Measurements from ENCODE around the gene ATP2C2. TPM values are rescaled to one million over a fixed set of nuclear protein-coding genes. Genes with fewer than 3 reads are reported as not detected.

ATP2C2 gene
- total RNA-seq, 1 experiment from 2014 or later = 26.0 TPM

DNA sequence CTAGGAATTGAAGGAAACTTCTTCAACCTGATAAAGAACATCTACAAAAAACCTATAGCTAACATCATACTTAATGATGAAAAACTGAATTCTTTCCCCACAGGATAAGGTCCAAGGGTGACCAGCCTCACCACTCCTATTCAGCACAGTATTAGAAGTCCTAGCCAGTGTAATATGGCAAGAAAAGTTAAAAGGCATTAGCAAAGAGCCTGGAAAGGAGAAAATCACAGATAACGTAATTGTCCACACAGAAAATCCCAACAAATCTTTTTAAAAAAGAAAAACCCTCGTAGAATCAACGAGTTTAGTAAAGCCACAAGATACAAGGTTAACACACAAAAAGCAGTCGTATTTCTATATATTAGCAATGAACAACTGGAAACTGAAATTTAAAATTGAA lies 98.4 kb downstream of the ATP2C2 start:
- Histone ChIP-seq H2AFZ (ENCODE audit: low read length) (no peak overlapping the region), H3K9me2 (replicated peaks; ENCODE audit: low read length) (no peaks in the 10 kb centered on the region), H3K27me3 (ENCODE audit: low read length) (no peaks in the 10 kb centered on the region), H4K20me1 (ENCODE audit: low read length) (no peaks in the 10 kb centered on the region), H3K4me1 (ENCODE audit: insufficient read depth, low read length) (peaks cover 8% of the 10 kb centered on the region; the same call in 1 of the 2 replicates), H3K4me2 (ENCODE audit: low read length) (no peak overlapping the region), H3F3A (ENCODE audit: low read length, unreplicated experiment) (no peaks in the 10 kb centered on the region), H3K9me3 (ENCODE audit: low read length) (no peaks in the 10 kb centered on the region), H3K9ac (ENCODE audit: low read length) (no peak overlapping the region), H3K27ac (ENCODE audit: low read length) (no peak overlapping the region), H3K4me3 (ENCODE audit: low read length) (no peak overlapping the region), H3K36me3 (ENCODE audit: low read depth, low read length) (peaks cover 9% of the 10 kb centered on the region), H3K79me2 (ENCODE audit: low read length) (no peaks in the 10 kb centered on the region)
- CTCF ChIA-PET = no interaction called here
- ATAC-seq = no peak
- TF ChIP-seq EZH2phosphoT487 (IDR thresholded peaks at IDR 0.05; ENCODE audit: borderline replicate concordance, low read length) = no peak
- no peak for TF ChIP-seq CTCF (conservative IDR thresholded peaks at IDR 0.05; ENCODE audit: low read depth, low read length)
- no peak for TF ChIP-seq EZH2 (IDR thresholded peaks at IDR 0.05; ENCODE audit: low read length, unreplicated experiment)
- intact Hi-C loops (cut with micrococcal nuclease) = no loop called here
- no TSS peak for BruUV-seq (replicated peaks)
- POLR2A ChIA-PET (ENCODE audit: unreplicated experiment) = no interaction called here
- DNase-seq = no peak

DNA sequence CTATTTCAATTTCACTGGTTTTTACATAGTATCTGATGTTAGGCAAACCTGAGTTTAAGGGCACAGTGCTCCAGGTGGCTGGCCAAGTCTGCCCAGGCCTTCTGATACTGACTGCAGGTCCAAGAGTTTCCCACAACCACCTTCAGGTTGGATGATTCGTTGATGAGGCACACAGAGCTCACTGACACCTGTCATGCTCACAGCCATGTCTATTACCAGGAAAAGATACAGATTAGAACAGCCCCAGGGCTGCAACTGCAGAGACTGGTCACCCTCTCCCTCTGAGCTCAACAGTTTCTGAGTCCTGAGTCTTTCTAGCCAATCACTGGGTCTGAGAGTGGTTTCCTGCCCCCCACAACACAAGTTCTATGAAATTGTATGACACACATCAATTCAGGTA lies 98.9 kb downstream of the ATP2C2 start:
- intact Hi-C loops (cut with micrococcal nuclease) = no loop called here
- CTCF ChIA-PET = no interaction called here
- no peak overlapping the region for H3K27ac ChIP-seq (ENCODE audit: low read length)

DNA sequence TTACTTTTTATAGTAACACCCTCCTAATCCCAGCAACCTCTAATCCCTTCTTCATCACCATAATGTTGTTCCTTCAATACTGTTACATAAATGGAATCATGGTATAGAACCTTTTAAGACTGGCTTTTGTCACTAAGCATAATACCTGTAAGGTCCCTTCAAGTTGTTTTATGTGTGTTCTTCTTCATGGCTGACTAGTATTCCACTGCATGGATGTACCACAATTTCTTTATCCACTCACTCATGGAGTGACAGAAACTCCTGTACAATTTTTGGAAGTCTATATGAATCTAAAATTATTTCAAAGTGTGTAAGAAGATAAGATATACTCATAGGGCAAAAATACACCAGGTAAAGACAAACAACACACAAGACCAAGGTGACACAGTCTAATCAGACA lies 99.4 kb downstream of the ATP2C2 start:
- peaks cover 3% of the 10 kb centered on the region; the same call in 1 of the 2 replicates for H3K4me1 ChIP-seq (ENCODE audit: insufficient read depth, low read length)
- H3K79me2 ChIP-seq (ENCODE audit: low read length) = no peaks in the 10 kb centered on the region
- ATAC-seq (no peak), DNase-seq (no peak)
- no peaks in the 10 kb centered on the region for H3K9me2 ChIP-seq (replicated peaks; ENCODE audit: low read length)
- no peak overlapping the region for H3K4me2 ChIP-seq (ENCODE audit: low read length)
- ChIA-PET CTCF (no interaction called here), POLR2A (ENCODE audit: unreplicated experiment) (no interaction called here)
- no peaks in the 10 kb centered on the region for H3K9me3 ChIP-seq (ENCODE audit: low read length)
- no peak overlapping the region for H3K4me3 ChIP-seq (ENCODE audit: low read length)
- no TSS peak for BruUV-seq (replicated peaks)
- TF ChIP-seq EZH2 (IDR thresholded peaks at IDR 0.05; ENCODE audit: low read length, unreplicated experiment) (no peak), EZH2phosphoT487 (IDR thresholded peaks at IDR 0.05; ENCODE audit: borderline replicate concordance, low read length) (no peak), CTCF (conservative IDR thresholded peaks at IDR 0.05; ENCODE audit: low read depth, low read length) (no peak)
- H3K36me3 ChIP-seq (ENCODE audit: low read depth, low read length) = peaks cover 9% of the 10 kb centered on the region
- no peaks in the 10 kb centered on the region for H3F3A ChIP-seq (ENCODE audit: low read length, unreplicated experiment)
- H3K27me3 ChIP-seq (ENCODE audit: low read length) = no peaks in the 10 kb centered on the region
- H3K9ac ChIP-seq (ENCODE audit: low read length) = no peak overlapping the region
- intact Hi-C loops (cut with micrococcal nuclease) = no loop called here
- H3K27ac ChIP-seq (ENCODE audit: low read length) = no peak overlapping the region
- no peaks in the 10 kb centered on the region for H4K20me1 ChIP-seq (ENCODE audit: low read length)
- H2AFZ ChIP-seq (ENCODE audit: low read length) = no peak overlapping the region

More for the DNA sequence above, 98.9 kb downstream of the ATP2C2 start:
- no peaks in the 10 kb centered on the region for H3F3A ChIP-seq (ENCODE audit: low read length, unreplicated experiment)
- no peak overlapping the region for H3K4me3 ChIP-seq (ENCODE audit: low read length)
- H3K9me2 ChIP-seq (replicated peaks; ENCODE audit: low read length) = no peaks in the 10 kb centered on the region
- BruUV-seq (replicated peaks) = no TSS peak
- H2AFZ ChIP-seq (ENCODE audit: low read length) = no peak overlapping the region
- ATAC-seq (peak; percentile 29; the same call in 1 of the 2 replicates), DNase-seq (peak; percentile 47)
- POLR2A ChIA-PET (ENCODE audit: unreplicated experiment) = no interaction called here
- H3K79me2 ChIP-seq (ENCODE audit: low read length) = no peaks in the 10 kb centered on the region
- no peak for TF ChIP-seq CTCF (conservative IDR thresholded peaks at IDR 0.05; ENCODE audit: low read depth, low read length)
- TF ChIP-seq EZH2 (IDR thresholded peaks at IDR 0.05; ENCODE audit: low read length, unreplicated experiment) = no peak
- no peak overlapping the region for H3K4me2 ChIP-seq (ENCODE audit: low read length)
- H3K4me1 ChIP-seq (ENCODE audit: insufficient read depth, low read length) = peaks cover 7% of the 10 kb centered on the region; the same call in 1 of the 2 replicates
- no peaks in the 10 kb centered on the region for H3K9me3 ChIP-seq (ENCODE audit: low read length)
- no peaks in the 10 kb centered on the region for H4K20me1 ChIP-seq (ENCODE audit: low read length)
- H3K36me3 ChIP-seq (ENCODE audit: low read depth, low read length) = peaks cover 9% of the 10 kb centered on the region
- no peak overlapping the region for H3K9ac ChIP-seq (ENCODE audit: low read length)
- no peaks in the 10 kb centered on the region for H3K27me3 ChIP-seq (ENCODE audit: low read length)
